HCT116 (cell line): ENCODE data around the gene YBX1. TPM values are rescaled to one million over a fixed set of nuclear protein-coding genes. Genes with fewer than 3 reads are reported as not detected.
A peak's percentile ranks its signal among the peaks of the same experiment; 100 is the strongest.
"Not testable (repeated sequence)": the region's sequence is repeated elsewhere in the genome, so short reads cannot be mapped to it uniquely, and the experiment has no call there.

Experiments used
- ATAC-seq: fragments of 200-7000 bp; cut with Tn5 transposase; 2 replicates; pipeline ENCODE4 v1.9.1; 2020; ENCODE audit warnings: mild to moderate bottlenecking, moderate library complexity
- BruUV-seq: library from RNA; stranded (reverse); fragments of 400-500 nt; replicated peaks from 2 replicates; lab custom pipeline; 2021; lab: Mats Ljungman, UMichigan
- CTCF ChIA-PET: fragments of 300-600 bp; sonication (Branson Sonifier 250); formaldehyde crosslinking; loops from one replicate; lab custom pipeline; 2021; ENCODE audit warnings: antibody characterized with exemption; lab: Charles Lee
- POLR2A ChIA-PET: fragments of 300-600, 350-600 bp; sonication (Branson Sonifier 250); formaldehyde crosslinking; loops from one replicate; lab custom pipeline; 2021; ENCODE audit warnings: antibody characterized with exemption; lab: Charles Lee
- RAD21 ChIA-PET, 2 experiments: fragments of 300-600 bp; sonication (Branson Sonifier 250); formaldehyde crosslinking; loops; one replicate each; lab custom pipeline; 2023; ENCODE audit warnings: low total read pairs in 2 of 2; ENCODE audit not compliant: uncharacterized antibody in 2 of 2, unreplicated experiment in 2 of 2, low non-redundant PET in 1 of 2; lab: Charles Lee
- DNase-seq: peaks from one replicate; pipeline ENCODE4 v3.0.0-alpha.2; 2010; ENCODE audit warnings: low read depth, low spot score
- H2AFZ ChIP-seq: fragments of 200-600 bp; shearing (Covaris generic), sonication (generic); 2 replicates; pipeline ENCODE4 v1.6.1; 2017; ENCODE audit warnings: low read depth, mixed run types, mixed read lengths, antibody characterized with exemption, low read length; ENCODE audit not compliant: poor library complexity, severe bottlenecking
- H3K27ac ChIP-seq: 2 replicates; pipeline ENCODE4 v1.5.1; 2012; ENCODE audit warnings: low read depth, low read length
- H3K27me3 ChIP-seq: fragments of 200-600 bp; sonication (generic); 2 replicates; pipeline ENCODE4 v1.6.1; 2016; ENCODE audit warnings: mixed run types, low read length, mixed read lengths; ENCODE audit not compliant: insufficient read depth
- H3K36me3 ChIP-seq, 2 experiments: fragments of 200-500 bp in 1 of 2; fragments of 200-600 bp in 1 of 2; sonication (Bioruptor generic) in 1 of 2; sonication (generic) in 1 of 2; 2 replicates each; pipeline versions ENCODE4 v1.5.1 to v1.6.1; 2014 to 2016; ENCODE audit warnings: low read length in 2 of 2, inconsistent platforms in 1 of 2, mixed read lengths in 1 of 2, mixed run types in 1 of 2; ENCODE audit not compliant: insufficient read depth in 2 of 2, control insufficient read depth in 1 of 2
- H3K4me1 ChIP-seq, 2 experiments: fragments of 200-600 bp in 1 of 2; sonication (generic) in 1 of 2; 2 replicates each; pipeline versions ENCODE4 v1.5.1 to v1.6.1; 2012 to 2017; ENCODE audit warnings: low read length in 2 of 2, inconsistent platforms in 1 of 2, mild to moderate bottlenecking in 1 of 2, mixed read lengths in 1 of 2, mixed run types in 1 of 2, moderate library complexity in 1 of 2; ENCODE audit not compliant: insufficient read depth in 2 of 2, control insufficient read depth in 1 of 2
- H3K4me2 ChIP-seq: fragments of 200-600 bp; sonication (generic); 2 replicates; pipeline ENCODE4 v1.6.1; 2017; ENCODE audit warnings: mixed run types, low read length, mixed read lengths
- H3K4me3 ChIP-seq, 2 experiments: fragments of 200-600 bp in 1 of 2; sonication (generic) in 1 of 2; replicated peaks in 1 of 2; 2 replicates each; pipeline ENCODE4 v1.5.1; 2011 to 2016; ENCODE audit warnings: low read length in 2 of 2, control low read depth in 1 of 2, low read depth in 1 of 2, mild to moderate bottlenecking in 1 of 2, mixed read lengths in 1 of 2, mixed run types in 1 of 2
- H3K79me2 ChIP-seq: fragments of 200-600 bp; sonication (generic); 2 replicates; pipeline ENCODE4 v1.6.1; 2017; ENCODE audit warnings: mild to moderate bottlenecking, mixed run types, low read length, moderate library complexity, mixed read lengths; ENCODE audit not compliant: insufficient read depth
- H3K9ac ChIP-seq: fragments of 200-600 bp; sonication (generic); 2 replicates; pipeline ENCODE4 v1.6.1; 2016; ENCODE audit warnings: low read length, mixed read lengths
- H3K9me2 ChIP-seq: fragments of 200-600 bp; sonication (generic), shearing (Covaris generic); 2 replicates; pipeline ENCODE4 v1.6.1; 2017; ENCODE audit warnings: mixed run types, mild to moderate bottlenecking, moderate library complexity; ENCODE audit not compliant: insufficient read depth
- H3K9me3 ChIP-seq, 2 experiments: fragments of 200-500 bp in 1 of 2; fragments of 200-600 bp in 1 of 2; sonication (Bioruptor generic) in 1 of 2; sonication (generic) in 1 of 2; 2 replicates each; pipeline ENCODE4 v1.6.1; 2014 to 2017; ENCODE audit warnings: low read length in 2 of 2, mixed read lengths in 2 of 2, inconsistent platforms in 1 of 2, low read depth in 1 of 2, mild to moderate bottlenecking in 1 of 2, mixed run types in 1 of 2, moderate library complexity in 1 of 2; ENCODE audit not compliant: control insufficient read depth in 1 of 2, insufficient read depth in 1 of 2
- H4K20me1 ChIP-seq: fragments of 200-600 bp; sonication (generic), shearing (Covaris generic); 2 replicates; pipeline ENCODE4 v1.6.1; 2017; ENCODE audit warnings: mixed run types, mild to moderate bottlenecking, moderate library complexity; ENCODE audit not compliant: insufficient read depth
- CBX3 ChIP-seq: IDR thresholded peaks from 2 replicates; pipeline ENCODE4 v1.6.1; 2012; ENCODE audit warnings: low read depth
- CEBPB ChIP-seq: IDR thresholded peaks from 2 replicates; pipeline ENCODE4 v1.6.1; 2012; ENCODE audit warnings: low read depth
- ELF1 ChIP-seq: IDR thresholded peaks from 2 replicates; pipeline ENCODE4 v1.6.1; 2012; ENCODE audit warnings: low read depth, borderline replicate concordance
- EZH2 ChIP-seq: fragments of 200-600 bp; sonication (generic); IDR thresholded peaks from 2 replicates; pipeline ENCODE4 v1.6.1; 2017; ENCODE audit warnings: antibody characterized with exemption, mixed run types
- EZH2phosphoT487 ChIP-seq: fragments of 200-600 bp; IDR thresholded peaks from 2 replicates; pipeline ENCODE4 v1.6.1; 2018; ENCODE audit warnings: antibody characterized with exemption, borderline replicate concordance
- FOSL1 ChIP-seq: IDR thresholded peaks from 2 replicates; pipeline ENCODE4 v1.6.1; 2012; ENCODE audit warnings: low read depth
- POLR2AphosphoS5 ChIP-seq: IDR thresholded peaks from 2 replicates; pipeline ENCODE4 v1.6.1; 2011; ENCODE audit warnings: mild to moderate bottlenecking, low read depth, low read length, moderate library complexity
- RAD21 ChIP-seq: IDR thresholded peaks from 2 replicates; pipeline ENCODE4 v1.6.1; 2012; ENCODE audit warnings: low read depth, mild to moderate bottlenecking
- REST ChIP-seq: IDR thresholded peaks from 2 replicates; pipeline ENCODE4 v1.6.1; 2012; ENCODE audit warnings: low read depth
- SIN3A ChIP-seq: IDR thresholded peaks from 2 replicates; pipeline ENCODE4 v1.6.1; 2012; ENCODE audit warnings: low read depth
- TCF7L2 ChIP-seq: IDR thresholded peaks from 2 replicates; pipeline ENCODE4 v1.7.0; 2011; ENCODE audit warnings: borderline replicate concordance, inconsistent platforms; ENCODE audit not compliant: insufficient read depth, insufficient read length; ENCODE audit errors: extremely low read depth
- intact Hi-C: fragments of 100-400 bp; cut with micrococcal nuclease; formaldehyde crosslinking; loops from 2 replicates; pipeline ENCODE4 v1.10.0; 2022
- total RNA-seq: library from RNA; stranded (reverse); gene quantifications from one replicate; pipeline ENCODE4 v1.2.1, GENCODE V29; 2021; ENCODE audit not compliant: unreplicated experiment
- TF ChIP-seq, protein P1 (sequence below): IDR thresholded peaks from 2 replicates; pipeline ENCODE4 v1.6.1; 2011; ENCODE audit warnings: mild to moderate bottlenecking, low read length, moderate library complexity; ENCODE audit not compliant: insufficient replicate concordance; ENCODE audit errors: extremely low read depth

YBX1 gene
- total RNA-seq, 1 experiment from 2014 or later = 1,009 TPM

- TF ChIP-seq REST = no peak
- TF ChIP-seq SIN3A = no peak
- TF ChIP-seq ELF1 = no peak
- TF ChIP-seq TCF7L2 = no peak
- no peak for TF ChIP-seq EZH2
- TF ChIP-seq, all 23 proteins: peak for 0
Measured at GRCh38 chr1:42700006-42700405, 17.8 kb downstream of the YBX1 start (continued).

DNA sequence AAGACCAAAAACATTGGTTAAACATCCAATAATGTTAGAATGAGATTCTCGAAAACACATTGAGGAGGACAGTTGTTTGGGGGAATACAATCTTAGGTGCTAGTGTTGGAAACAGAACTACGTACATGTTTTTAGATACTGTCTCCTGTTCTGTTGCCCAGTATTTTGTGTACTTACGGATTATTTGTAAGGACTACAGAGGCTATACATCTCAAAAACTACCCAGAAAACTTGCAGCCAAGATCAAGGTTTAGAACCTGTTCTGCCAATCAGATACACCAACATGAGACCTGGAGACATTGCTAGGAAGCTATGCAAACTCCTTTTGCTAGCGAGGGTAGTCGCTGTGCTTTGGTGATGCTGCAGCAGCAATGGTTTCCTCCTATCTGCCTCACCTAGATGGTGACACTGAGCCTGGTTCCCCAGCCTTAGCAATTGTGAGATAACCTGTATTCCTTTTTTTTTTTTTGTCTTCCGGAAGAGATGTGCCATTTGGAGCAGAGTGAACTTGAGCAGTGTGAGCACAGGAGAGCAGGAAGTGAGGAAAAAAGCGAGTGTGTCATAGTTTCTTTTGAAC, 21.8 kb downstream of the YBX1 start:
- intact Hi-C loops = no loop called here
- Histone ChIP-seq H3K36me3 (peaks cover 47 to 77% of the 10 kb centered on the region in 2 experiments), H3K9ac (no peak overlapping the region), H2AFZ (no peak overlapping the region), H3K27ac (no peak overlapping the region), H3K79me2 (peaks cover 94% of the 10 kb centered on the region), H3K9me2 (no peaks in the 10 kb centered on the region), H4K20me1 (peaks cover 61% of the 10 kb centered on the region; the same call in 1 of the 2 replicates), H3K4me2 (no peak overlapping the region), H3K27me3 (no peaks in the 10 kb centered on the region), H3K4me1 (no peaks in the 10 kb centered on the region), H3K9me3 (no peaks in the 10 kb centered on the region), H3K4me3 (no peak overlapping the region)
- no peak for ATAC-seq
- no peak for DNase-seq
- BruUV-seq = TSS peak; percentile 2
- ChIA-PET RAD21 (no interaction called here), CTCF (no interaction called here), POLR2A (no interaction called here)
- TF ChIP-seq EZH2phosphoT487 = no peak
- TF ChIP-seq, protein P1, sequence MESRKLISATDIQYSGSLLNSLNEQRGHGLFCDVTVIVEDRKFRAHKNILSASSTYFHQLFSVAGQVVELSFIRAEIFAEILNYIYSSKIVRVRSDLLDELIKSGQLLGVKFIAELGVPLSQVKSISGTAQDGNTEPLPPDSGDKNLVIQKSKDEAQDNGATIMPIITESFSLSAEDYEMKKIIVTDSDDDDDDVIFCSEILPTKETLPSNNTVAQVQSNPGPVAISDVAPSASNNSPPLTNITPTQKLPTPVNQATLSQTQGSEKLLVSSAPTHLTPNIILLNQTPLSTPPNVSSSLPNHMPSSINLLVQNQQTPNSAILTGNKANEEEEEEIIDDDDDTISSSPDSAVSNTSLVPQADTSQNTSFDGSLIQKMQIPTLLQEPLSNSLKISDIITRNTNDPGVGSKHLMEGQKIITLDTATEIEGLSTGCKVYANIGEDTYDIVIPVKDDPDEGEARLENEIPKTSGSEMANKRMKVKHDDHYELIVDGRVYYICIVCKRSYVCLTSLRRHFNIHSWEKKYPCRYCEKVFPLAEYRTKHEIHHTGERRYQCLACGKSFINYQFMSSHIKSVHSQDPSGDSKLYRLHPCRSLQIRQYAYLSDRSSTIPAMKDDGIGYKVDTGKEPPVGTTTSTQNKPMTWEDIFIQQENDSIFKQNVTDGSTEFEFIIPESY = no peak
- peak; percentile 37; the same call in 1 of the 2 replicates for TF ChIP-seq POLR2AphosphoS5
- TF ChIP-seq CEBPB = no peak
- TF ChIP-seq CBX3 = no peak
- TF ChIP-seq RAD21 = no peak
- TF ChIP-seq FOSL1 = no peak

GRCh38 chr1:42712808-42713207, 30.6 kb downstream of the YBX1 start:
- CTCF ChIA-PET, ATAC-seq: not testable (repeated sequence)
- peaks cover 58% of the 10 kb centered on the region for H3K79me2 ChIP-seq

More at GRCh38 chr1:42712808-42713207, 30.6 kb downstream of the YBX1 start:
- H3K27ac ChIP-seq, H3K9ac ChIP-seq, BruUV-seq, H4K20me1 ChIP-seq, DNase-seq, H2AFZ ChIP-seq, H3K27me3 ChIP-seq, POLR2A ChIA-PET, H3K9me2 ChIP-seq, H3K4me3 ChIP-seq, intact Hi-C loops, RAD21 ChIA-PET, H3K9me3 ChIP-seq, H3K4me1 ChIP-seq, H3K4me2 ChIP-seq: not testable (repeated sequence)
- H3K36me3 ChIP-seq = peaks cover 0 to 21% of the 10 kb centered on the region in 2 experiments; a peak in 2 of 4 replicates
